HG03108 (cell line): ENCODE data around the gene WDR7.

ENCODE experiments used
- ATAC-seq: cut with Tn5 transposase; IDR thresholded peaks from one replicate; pipeline ENCODE4 v1.9.1; 2021; ENCODE audit warnings: moderate library complexity; ENCODE audit not compliant: unreplicated experiment

The WDR7 gene

GRCh38 chr18:56789889-56790180 lies 138.7 kb downstream of the WDR7 start:
- no peak for ATAC-seq

GRCh38 chr18:56795381-56795780 lies 144.2 kb downstream of the WDR7 start:
- no peak for ATAC-seq

GRCh38 chr18:56799756-56800155 lies 148.6 kb downstream of the WDR7 start:
- no peak for ATAC-seq

- no peak for ATAC-seq
Observed at GRCh38 chr18:56803051-56803450, 151.9 kb downstream of the WDR7 start.

- no peak for ATAC-seq
Observed at GRCh38 chr18:56804395-56804794, 153.2 kb downstream of the WDR7 start.

GRCh38 chr18:56807901-56808300 lies 156.7 kb downstream of the WDR7 start:
- ATAC-seq, result no peak

- ATAC-seq, result no peak
Observed at GRCh38 chr18:56812674-56813073, 161.5 kb downstream of the WDR7 start.

- ATAC-seq, result no peak
Observed at GRCh38 chr18:56815926-56816325, 164.8 kb downstream of the WDR7 start.

- ATAC-seq, result no peak
Observed at GRCh38 chr18:56823986-56824565, 172.9 kb downstream of the WDR7 start.

GRCh38 chr18:56825321-56825720 lies 174.2 kb downstream of the WDR7 start:
- ATAC-seq, result no peak

GRCh38 chr18:56825878-56826277 lies 174.7 kb downstream of the WDR7 start:
- no peak for ATAC-seq

- ATAC-seq, result no peak
Observed at GRCh38 chr18:56831988-56832387, 180.8 kb downstream of the WDR7 start.

GRCh38 chr18:56835331-56835730 lies 184.2 kb downstream of the WDR7 start:
- no peak for ATAC-seq

GRCh38 chr18:56836173-56836572 lies 185.0 kb downstream of the WDR7 start:
- no peak for ATAC-seq

GRCh38 chr18:56841836-56842235 lies 190.7 kb downstream of the WDR7 start:
- ATAC-seq, result no peak

- ATAC-seq, result no peak
Observed at GRCh38 chr18:56843241-56843640, 192.1 kb downstream of the WDR7 start.

GRCh38 chr18:56844556-56844955 lies 193.4 kb downstream of the WDR7 start:
- ATAC-seq, result no peak

GRCh38 chr18:56851774-56852173 lies 200.6 kb downstream of the WDR7 start:
- peak; percentile 89 for ATAC-seq

- no peak for ATAC-seq
Observed at GRCh38 chr18:56853961-56854360, 202.8 kb downstream of the WDR7 start.

GRCh38 chr18:56861244-56861643 lies 210.1 kb downstream of the WDR7 start:
- no peak for ATAC-seq

GRCh38 chr18:56869189-56869777 lies 218.1 kb downstream of the WDR7 start:
- no peak for ATAC-seq

GRCh38 chr18:56870982-56871381 lies 219.8 kb downstream of the WDR7 start:
- ATAC-seq, result no peak

GRCh38 chr18:56872140-56872539 lies 221.0 kb downstream of the WDR7 start:
- ATAC-seq, result no peak
